COR-L47 (cell line): ENCODE measurements around the gene HIF3A.

ENCODE experiments used
- DNase-seq: peaks from one replicate; lab custom pipeline; 2025; lab: John Stamatoyannopoulos, UW

HIF3A gene

GRCh38 chr19:46330319-46330918 is 33.6 kb downstream of the HIF3A start:
- DNase-seq, result no peak

- DNase-seq, result no peak
Observed at GRCh38 chr19:46337487-46337886, 40.6 kb downstream of the HIF3A start.

GRCh38 chr19:46339446-46339845 is 42.6 kb downstream of the HIF3A start:
- no peak for DNase-seq

- DNase-seq, result no peak
Observed at GRCh38 chr19:46340051-46340659, 43.3 kb downstream of the HIF3A start.

GRCh38 chr19:46341937-46342336 is 45.1 kb downstream of the HIF3A start:
- DNase-seq, result no peak

- DNase-seq, result no peak
Observed at GRCh38 chr19:46344363-46344762, 47.5 kb downstream of the HIF3A start.

- no peak for DNase-seq
Observed at GRCh38 chr19:46345157-46345556, 48.3 kb downstream of the HIF3A start.

- peak; percentile 95 for DNase-seq
Observed at GRCh38 chr19:46346821-46347571, 50.2 kb downstream of the HIF3A start, which contains the start of gene PPP5C. PPP5C (plus strand) TSS chr19:46347087; CDS start chr19:46347097, 10 bp downstream.

GRCh38 chr19:46347572-46347883 is 50.7 kb downstream of the HIF3A start:
- DNase-seq, result no peak

GRCh38 chr19:46347985-46348384 is 51.1 kb downstream of the HIF3A start:
- no peak for DNase-seq

- DNase-seq, result no peak
Observed at GRCh38 chr19:46349311-46349993, 52.6 kb downstream of the HIF3A start.

- peak; percentile 66 for DNase-seq
Observed at GRCh38 chr19:46350029-46350757, 53.4 kb downstream of the HIF3A start.

- DNase-seq, result no peak
Observed at GRCh38 chr19:46350758-46351159, 53.9 kb downstream of the HIF3A start.

- DNase-seq, result no peak
Observed at GRCh38 chr19:46351241-46352041, 54.6 kb downstream of the HIF3A start.

GRCh38 chr19:46353730-46354528 is 57.1 kb downstream of the HIF3A start:
- DNase-seq, result no peak

- no peak for DNase-seq
Observed at GRCh38 chr19:46355234-46356148, 58.6 kb downstream of the HIF3A start.

GRCh38 chr19:46356149-46357055 is 59.6 kb downstream of the HIF3A start:
- no peak for DNase-seq
